Tibial nerve (tissue), 4 donors: Measurements from ENCODE around the gene SOX8. TPM values are rescaled to one million over a fixed set of nuclear protein-coding genes. Genes with fewer than 3 reads are reported as not detected.

Source experiments
- DNase-seq, 2 donors: peaks; one replicate each; pipeline ENCODE4 v3.0.0-alpha.2; 2019; ENCODE audit warnings: low spot score in 2 of 2
- H3K27ac ChIP-seq, 4 donors: fragments of 200-600 bp; sonication (generic) in 3 of 4; one replicate each; pipeline ENCODE4 v1.5.1; 2017 to 2019; ENCODE audit warnings: mild to moderate bottlenecking in 1 of 4
- H3K27me3 ChIP-seq, 2 donors: fragments of 200-600 bp; sonication (generic) in 1 of 2; one replicate each; pipeline versions ENCODE4 v1.5.1 to v1.6.0; 2017 to 2019
- H3K36me3 ChIP-seq, 3 donors: fragments of 200-600 bp; sonication (generic); one replicate each; pipeline ENCODE4 v1.5.1; 2018 to 2019
- H3K4me1 ChIP-seq, 4 donors: fragments of 200-600 bp; sonication (generic) in 3 of 4; one replicate each; pipeline ENCODE4 v1.5.1; 2017 to 2019
- H3K4me3 ChIP-seq, 4 donors: fragments of 200-600 bp; sonication (generic) in 3 of 4; one replicate each; pipeline ENCODE4 v1.5.1; 2017 to 2019; ENCODE audit warnings: mild to moderate bottlenecking in 1 of 4, moderate library complexity in 1 of 4
- H3K9me3 ChIP-seq, 4 donors: fragments of 200-600 bp; sonication (generic) in 3 of 4; one replicate each; pipeline ENCODE4 v1.5.1; 2017 to 2019
- CTCF ChIP-seq, 5 experiments: fragments of 200-600 bp in 3 of 5; fragments of 450-650 bp in 2 of 5; sonication (generic) in 3 of 5; IDR thresholded peaks; one replicate each; pipeline ENCODE4 v1.5.1; 2016 to 2019; ENCODE audit warnings: antibody characterized with exemption in 5 of 5, mild to moderate bottlenecking in 3 of 5, moderate library complexity in 2 of 5
- EP300 ChIP-seq, 2 donors: sonication (generic); formaldehyde crosslinking; IDR thresholded peaks; one replicate each; pipeline ENCODE4 v1.6.1; 2017; ENCODE audit warnings: antibody characterized with exemption in 2 of 2, mild to moderate bottlenecking in 1 of 2
- POLR2A ChIP-seq, 2 donors: fragments of 450-650 bp; IDR thresholded peaks; one replicate each; pipeline ENCODE4 v1.6.1; 2017; ENCODE audit warnings: antibody characterized with exemption in 2 of 2, mild to moderate bottlenecking in 2 of 2, moderate library complexity in 2 of 2
- WGBS, 2 donors: methylation state at CpG; one replicate each; pipeline ENCODE4 v1.1.5; 2018; 5-methylcytosine and 5-hydroxymethylcytosine counted together
- total RNA-seq, 4 donors: library from RNA; depleted of rRNA; stranded (reverse); fragments of >200 nt; gene quantifications; one replicate each; pipeline ENCODE4 v1.1.0, GENCODE V29; 2016

The SOX8 gene
- total RNA-seq, 4 donors from 2014 or later: 51.3 to 74.5 (median 66.3) TPM

DNA sequence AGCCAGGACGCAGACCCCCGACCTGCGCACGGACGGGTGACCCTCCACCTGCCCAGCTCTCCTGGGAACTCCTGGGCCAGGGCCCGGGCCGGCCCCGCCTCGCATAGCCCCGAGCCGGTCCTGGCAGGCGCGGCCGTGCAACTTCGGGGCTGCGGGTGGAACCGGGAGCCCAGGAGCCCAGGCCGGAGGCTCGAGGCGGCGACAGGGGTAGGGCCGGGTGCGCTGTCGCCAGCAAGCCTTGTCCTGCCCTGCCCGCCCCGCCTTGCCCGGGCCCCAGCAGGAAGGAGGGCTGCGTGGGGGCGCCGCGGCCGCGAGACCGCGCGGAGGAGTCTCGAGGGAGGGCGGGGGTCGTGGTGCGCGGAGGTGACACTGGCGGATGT is 11.2 kb upstream of the SOX8 start:
- 2% methylated on average over 12 of the region's 42 CpGs; no CpG with 5 or more reads in 1 of the 2 donors for WGBS, 2 donors
- H3K27ac ChIP-seq: peak overlapping the region; percentile 67 to 92 (median 85)
- H3K27me3 ChIP-seq: no peaks in the 10 kb centered on the region
- no peak for DNase-seq
- H3K4me3 ChIP-seq: peak overlapping the region; percentile 46 to 99 (median 78)
- TF ChIP-seq POLR2A (IDR thresholded peaks at IDR 0.05) (no peak), EP300 (IDR thresholded peaks at IDR 0.05) (no peak), CTCF (IDR thresholded peaks at IDR 0.05) (no peak)
- no peaks in the 10 kb centered on the region for H3K9me3 ChIP-seq
- H3K4me1 ChIP-seq: peaks cover 0 to 66% (median 34%) of the 10 kb centered on the region in 4 donors
- peaks cover 0 to 35% (median 0%) of the 10 kb centered on the region in 3 donors for H3K36me3 ChIP-seq

GRCh38 chr16:970766-971581 is 10.6 kb upstream of the SOX8 start, which contains the start of gene LMF1:
Gene LMF1, minus strand, starts transcription at chr16:970984. Its CDS starts 4 bp downstream, at chr16:970980.
- peaks cover 0 to 29% (median 0%) of the 10 kb centered on the region in 3 donors for H3K36me3 ChIP-seq
- peak; percentile 91 to 93 for DNase-seq
- H3K9me3 ChIP-seq: no peaks in the 10 kb centered on the region
- TF ChIP-seq EP300 (IDR thresholded peaks at IDR 0.05) (peak in 1 of 2 donors; percentile 73), CTCF (IDR thresholded peaks at IDR 0.05) (peak in 2 of 5 experiments; percentile 13 to 17), POLR2A (IDR thresholded peaks at IDR 0.05) (peak in 1 of 2 donors; percentile 71)
- H3K27me3 ChIP-seq: no peaks in the 10 kb centered on the region
- peak within 1 kb of the TSS; percentile 84 to 92 (median 88) for H3K27ac ChIP-seq
- H3K4me1 ChIP-seq: peaks cover 0 to 72% (median 35%) of the 10 kb centered on the region in 4 donors
- WGBS, 2 donors: 9 to 34% methylated on average over 4 to 29 of the region's 71 CpGs
- peak within 1 kb of the TSS; percentile 46 to 99 (median 78) for H3K4me3 ChIP-seq

- WGBS, 2 donors: 82 to 94% methylated on average over 5 of the region's 5 CpGs
- no peak for DNase-seq
- Histone ChIP-seq H3K36me3 (peaks cover 0 to 23% (median 0%) of the 10 kb centered on the region in 3 donors), H3K27ac (peak overlapping the region; percentile 70 to 92 (median 88)), H3K27me3 (no peaks in the 10 kb centered on the region), H3K9me3 (no peaks in the 10 kb centered on the region), H3K4me3 (peak overlapping the region in 1 of 4 donors; percentile 99), H3K4me1 (peaks cover 0 to 78% (median 37%) of the 10 kb centered on the region in 4 donors)
- TF ChIP-seq POLR2A (IDR thresholded peaks at IDR 0.05) (no peak), CTCF (IDR thresholded peaks at IDR 0.05) (no peak), EP300 (IDR thresholded peaks at IDR 0.05) (no peak)
These were observed 10.0 kb upstream of the SOX8 start for GRCh38 chr16:971582-971905.

- Histone ChIP-seq H3K36me3 (peaks cover 0 to 19% (median 0%) of the 10 kb centered on the region in 3 donors), H3K4me1 (peaks cover 0 to 82% (median 41%) of the 10 kb centered on the region in 4 donors), H3K27ac (peak overlapping the region; percentile 70 to 92 (median 88)), H3K4me3 (no peak overlapping the region), H3K9me3 (no peaks in the 10 kb centered on the region), H3K27me3 (no peaks in the 10 kb centered on the region)
- WGBS, 2 donors: 75 to 76% methylated on average over 8 of the region's 8 CpGs
- TF ChIP-seq POLR2A (IDR thresholded peaks at IDR 0.05): no peak
- TF ChIP-seq CTCF (IDR thresholded peaks at IDR 0.05): no peak
- no peak for TF ChIP-seq EP300 (IDR thresholded peaks at IDR 0.05)
- DNase-seq: no peak
These were observed 9.6 kb upstream of the SOX8 start for GRCh38 chr16:971981-972315.
